ENCODE data around the gene ODAD3.

The ODAD3 gene

DNA sequence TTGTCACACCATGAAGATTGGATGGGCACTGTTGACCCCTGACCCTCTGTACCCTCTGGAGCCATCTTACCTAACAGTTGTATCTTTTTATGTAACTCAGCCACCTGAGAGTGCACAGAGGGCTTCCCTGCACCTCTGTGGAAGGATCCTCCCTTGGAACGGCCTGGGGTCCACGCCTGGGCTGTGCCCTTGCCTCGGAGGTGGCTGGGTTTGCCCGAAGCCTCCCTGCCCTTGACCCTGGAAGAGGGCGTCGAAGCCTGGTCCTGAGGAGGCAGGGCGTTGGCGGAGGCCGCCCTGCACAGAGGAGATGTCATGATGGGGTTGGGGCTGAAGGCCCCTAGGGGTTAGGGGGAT lies 241 bp downstream of the ODAD3 start:
- TF ChIP-seq, protein P1, sequence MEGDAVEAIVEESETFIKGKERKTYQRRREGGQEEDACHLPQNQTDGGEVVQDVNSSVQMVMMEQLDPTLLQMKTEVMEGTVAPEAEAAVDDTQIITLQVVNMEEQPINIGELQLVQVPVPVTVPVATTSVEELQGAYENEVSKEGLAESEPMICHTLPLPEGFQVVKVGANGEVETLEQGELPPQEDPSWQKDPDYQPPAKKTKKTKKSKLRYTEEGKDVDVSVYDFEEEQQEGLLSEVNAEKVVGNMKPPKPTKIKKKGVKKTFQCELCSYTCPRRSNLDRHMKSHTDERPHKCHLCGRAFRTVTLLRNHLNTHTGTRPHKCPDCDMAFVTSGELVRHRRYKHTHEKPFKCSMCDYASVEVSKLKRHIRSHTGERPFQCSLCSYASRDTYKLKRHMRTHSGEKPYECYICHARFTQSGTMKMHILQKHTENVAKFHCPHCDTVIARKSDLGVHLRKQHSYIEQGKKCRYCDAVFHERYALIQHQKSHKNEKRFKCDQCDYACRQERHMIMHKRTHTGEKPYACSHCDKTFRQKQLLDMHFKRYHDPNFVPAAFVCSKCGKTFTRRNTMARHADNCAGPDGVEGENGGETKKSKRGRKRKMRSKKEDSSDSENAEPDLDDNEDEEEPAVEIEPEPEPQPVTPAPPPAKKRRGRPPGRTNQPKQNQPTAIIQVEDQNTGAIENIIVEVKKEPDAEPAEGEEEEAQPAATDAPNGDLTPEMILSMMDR (IDR thresholded peaks at IDR 0.05) = no peak

DNA sequence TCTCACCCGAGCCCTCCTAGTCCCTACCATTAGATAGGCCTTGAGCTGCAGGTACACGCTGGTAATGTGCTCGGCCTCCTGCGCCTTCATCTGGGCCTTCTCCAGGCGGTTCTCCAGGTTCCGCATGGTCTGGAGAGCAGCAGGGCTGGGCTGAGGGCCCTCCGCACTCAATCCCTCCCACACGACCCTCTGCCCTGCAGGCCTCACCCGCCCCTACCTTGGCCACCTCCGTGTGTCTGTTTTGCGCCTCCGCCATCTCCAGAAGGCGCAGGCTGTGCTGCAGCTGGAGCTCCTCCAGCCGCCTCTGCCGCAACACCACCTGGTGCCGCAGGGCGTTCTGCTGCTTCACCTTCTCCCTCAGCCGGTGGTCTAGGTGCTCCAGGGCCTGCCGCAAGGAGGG lies 8.3 kb downstream of the ODAD3 start:
- TF ChIP-seq, protein P1 (IDR thresholded peaks at IDR 0.05) = no peak

DNA sequence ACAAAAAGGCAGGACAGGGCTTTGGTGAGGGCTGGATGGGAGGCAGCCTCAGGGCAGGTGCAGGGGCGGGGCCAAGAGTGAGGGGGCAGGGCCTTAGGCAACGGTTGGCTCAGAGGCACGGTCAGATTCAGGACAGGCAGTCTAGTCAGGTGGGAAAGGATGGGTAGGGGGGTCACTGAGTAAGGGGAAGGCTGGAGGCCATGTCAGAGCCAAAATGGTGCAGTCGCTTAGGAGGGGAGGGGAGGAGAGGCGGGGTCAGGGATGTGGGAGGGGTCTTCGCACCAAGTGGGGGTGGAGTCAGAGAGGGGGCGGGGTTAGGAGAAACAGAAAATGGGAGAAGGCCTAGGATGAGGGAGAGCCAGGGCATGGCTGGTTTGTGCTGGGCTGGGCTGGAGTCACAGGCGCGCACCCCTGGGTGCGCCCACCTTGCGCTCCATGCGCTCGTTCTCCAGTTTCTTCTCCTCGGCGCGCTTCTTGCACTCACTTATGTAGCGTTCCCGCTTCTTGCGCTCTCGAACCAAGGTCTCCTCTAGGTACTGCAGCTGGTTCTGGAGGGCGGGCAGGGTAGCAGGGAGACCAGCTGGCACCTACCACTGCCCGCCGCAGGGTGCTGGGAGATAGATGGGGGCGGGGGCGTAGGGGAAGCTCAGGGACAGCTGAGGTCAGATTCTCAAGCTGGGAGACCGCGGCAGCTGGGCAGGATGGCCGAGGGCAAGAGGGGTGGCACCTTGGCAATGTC lies 9.0 kb downstream of the ODAD3 start:
- TF ChIP-seq, protein P1 (IDR thresholded peaks at IDR 0.05) = no peak

DNA sequence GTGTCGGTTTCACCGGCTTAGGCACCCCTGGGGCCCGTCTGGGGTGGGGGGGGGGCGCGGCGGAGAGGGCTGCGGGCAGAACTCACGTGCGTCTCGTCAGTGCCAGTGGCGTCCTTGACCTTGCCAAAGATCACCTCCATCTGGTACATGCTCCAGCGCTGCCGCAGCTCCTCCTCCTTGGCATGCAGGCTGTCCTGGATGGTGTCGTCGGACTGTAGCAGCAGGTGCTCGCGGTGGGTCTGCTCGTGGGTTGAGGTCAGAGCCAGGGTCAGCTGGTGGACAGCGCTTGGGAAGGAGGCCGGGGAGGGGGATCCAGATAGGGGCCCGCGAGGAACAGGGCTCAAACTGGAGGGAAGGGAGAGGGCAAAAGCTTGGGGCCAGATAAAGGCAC lies 11.1 kb downstream of the ODAD3 start:
- TF ChIP-seq, protein P1 (IDR thresholded peaks at IDR 0.05) = no peak

DNA sequence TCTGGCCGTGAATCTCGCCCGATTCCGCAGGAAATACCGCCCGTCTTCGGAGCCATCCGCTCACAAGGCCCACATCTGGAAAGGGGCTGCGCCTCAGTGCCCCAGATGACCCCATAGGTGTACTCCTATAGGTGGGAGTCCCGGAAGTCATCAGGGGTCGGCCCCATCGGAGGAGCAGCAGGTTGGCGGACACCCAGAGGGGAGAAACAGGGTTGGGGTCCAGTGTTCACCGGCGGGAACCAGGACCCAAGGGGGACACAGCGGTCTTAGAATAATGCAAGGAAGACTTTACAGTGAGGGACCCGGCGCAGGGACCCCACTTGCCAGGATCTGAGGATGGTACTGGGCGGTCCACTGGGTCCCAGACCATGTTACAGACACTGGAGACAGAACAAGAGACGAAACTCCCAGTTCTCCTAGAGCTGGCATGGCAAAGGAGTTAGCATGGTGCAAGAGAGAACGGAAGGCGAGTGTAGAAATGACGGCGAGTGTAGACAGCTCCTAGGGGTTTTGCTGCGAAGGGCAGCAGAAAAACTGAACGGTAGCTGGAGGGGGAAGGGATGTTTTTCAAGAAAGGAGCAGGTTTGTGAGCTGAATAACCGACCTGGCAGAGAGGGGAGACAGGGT lies 11.6 kb downstream of the ODAD3 start:
- TF ChIP-seq, protein P1 (IDR thresholded peaks at IDR 0.05) = no peak

DNA sequence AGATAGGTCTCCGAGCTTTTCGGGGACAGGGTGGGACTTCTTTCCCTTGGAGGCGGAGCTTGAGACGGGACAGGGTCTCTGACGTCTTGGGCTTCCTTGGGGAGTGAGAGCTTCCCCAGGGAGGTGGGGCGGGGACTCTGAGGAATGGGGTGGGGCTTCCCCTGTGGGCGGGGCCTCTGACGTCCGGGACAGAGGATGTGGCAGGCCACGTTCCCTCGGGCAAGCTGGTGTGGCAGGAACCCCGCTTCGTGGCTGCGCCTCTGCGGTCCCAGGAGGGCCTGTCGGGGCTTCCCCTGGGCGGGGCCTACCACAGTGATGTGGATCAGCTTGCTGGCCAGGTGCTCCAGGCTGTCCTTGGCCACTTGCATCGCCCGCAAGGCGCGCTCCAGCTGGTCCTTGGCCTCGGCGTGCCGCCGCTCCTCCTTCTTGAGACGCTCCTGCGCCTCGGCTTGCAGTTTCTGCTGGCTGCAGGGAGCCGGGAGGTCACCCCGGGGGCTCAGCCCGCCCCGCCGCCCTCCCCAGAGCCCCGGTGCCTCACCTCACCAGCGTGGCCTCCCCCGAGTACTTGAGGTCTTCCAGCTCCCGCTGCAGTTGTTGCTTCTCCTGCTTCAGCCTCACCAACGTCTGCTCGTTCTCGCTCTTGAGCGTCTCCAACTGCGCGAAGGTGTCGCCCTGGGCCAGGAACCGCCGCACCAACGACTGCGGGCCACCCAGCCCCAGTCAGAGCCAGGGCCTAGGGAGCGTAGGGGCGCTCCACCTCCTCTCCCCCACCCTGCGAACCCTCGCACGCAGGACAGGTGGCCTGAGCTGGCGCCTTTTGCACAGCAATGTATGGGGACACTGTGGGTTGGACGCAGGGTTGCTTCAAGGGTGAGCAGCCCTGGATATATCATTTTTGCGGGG lies 12.5 kb downstream of the ODAD3 start:
- TF ChIP-seq, protein P1 (IDR thresholded peaks at IDR 0.05) = no peak

DNA sequence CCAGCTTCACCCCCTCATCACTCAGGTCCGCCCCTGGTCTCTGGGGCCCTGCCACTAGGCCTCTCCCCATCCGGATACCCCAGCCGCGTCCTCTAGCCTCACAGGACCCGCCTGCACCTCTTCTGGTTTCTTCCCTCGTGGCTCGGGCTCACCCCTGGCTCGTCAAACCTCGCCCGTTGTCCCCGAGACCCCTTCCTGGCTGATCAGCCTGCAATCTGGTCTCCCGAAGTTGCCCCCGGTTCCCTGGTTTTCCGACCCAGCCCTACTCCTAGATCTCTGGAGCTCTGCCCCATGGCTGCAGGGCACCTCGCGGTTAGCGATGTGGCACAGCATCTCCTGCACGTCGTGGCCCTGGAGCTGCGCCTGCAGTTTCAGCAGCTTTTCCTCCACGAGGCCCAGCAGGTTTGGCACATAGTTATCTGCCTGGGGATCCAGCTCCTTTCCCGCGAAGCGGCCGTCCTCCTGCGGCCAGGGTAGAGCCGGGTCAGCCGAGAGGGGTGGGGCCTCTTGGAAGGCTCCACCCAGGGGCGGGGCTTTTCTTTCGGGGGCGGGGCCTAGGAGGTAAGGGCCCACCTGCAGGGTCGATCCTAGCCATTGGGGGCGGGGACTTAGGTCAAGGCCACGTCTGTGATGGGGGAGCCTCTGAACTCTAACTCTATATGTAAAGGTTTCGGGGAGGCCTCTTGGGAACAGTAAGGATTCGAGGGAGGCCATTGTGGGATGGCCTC lies 13.4 kb downstream of the ODAD3 start:
- TF ChIP-seq, protein P1 (IDR thresholded peaks at IDR 0.05) = no peak
